ENCODE data around the gene LIMA1.

DNA sequence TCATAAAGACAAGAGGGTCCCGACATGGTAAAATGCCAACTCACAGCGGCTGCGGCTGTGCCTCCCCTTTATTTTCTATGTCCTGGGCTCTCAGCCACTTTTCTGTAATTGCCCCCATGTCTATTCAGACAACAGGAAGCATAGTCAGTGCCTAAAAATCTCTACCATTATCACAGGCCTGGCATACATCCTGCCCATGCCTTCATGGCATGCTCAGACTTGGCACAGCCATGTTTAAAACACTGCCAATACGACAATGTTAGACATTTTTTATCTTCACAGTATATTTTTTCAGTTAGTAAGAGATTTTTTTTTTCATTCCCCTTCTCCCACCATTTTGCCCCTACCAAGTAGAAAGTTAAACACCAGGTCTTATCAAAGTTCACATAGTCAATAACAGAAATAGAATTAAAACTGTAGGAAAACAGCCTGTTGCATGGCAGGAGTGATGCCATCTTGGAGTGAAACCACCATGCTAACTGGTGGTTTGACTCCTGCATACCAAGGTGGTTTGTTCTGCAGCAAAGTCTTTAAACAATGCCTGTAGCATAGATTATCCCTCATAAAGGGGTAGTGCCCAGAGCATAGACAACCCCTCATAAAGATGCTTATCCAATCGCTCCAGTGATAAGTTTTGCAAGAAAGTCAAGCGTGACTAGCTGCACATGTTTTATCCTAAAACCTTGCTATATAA is 97.2 kb downstream of the LIMA1 start:
- TF ChIP-seq, protein P1, sequence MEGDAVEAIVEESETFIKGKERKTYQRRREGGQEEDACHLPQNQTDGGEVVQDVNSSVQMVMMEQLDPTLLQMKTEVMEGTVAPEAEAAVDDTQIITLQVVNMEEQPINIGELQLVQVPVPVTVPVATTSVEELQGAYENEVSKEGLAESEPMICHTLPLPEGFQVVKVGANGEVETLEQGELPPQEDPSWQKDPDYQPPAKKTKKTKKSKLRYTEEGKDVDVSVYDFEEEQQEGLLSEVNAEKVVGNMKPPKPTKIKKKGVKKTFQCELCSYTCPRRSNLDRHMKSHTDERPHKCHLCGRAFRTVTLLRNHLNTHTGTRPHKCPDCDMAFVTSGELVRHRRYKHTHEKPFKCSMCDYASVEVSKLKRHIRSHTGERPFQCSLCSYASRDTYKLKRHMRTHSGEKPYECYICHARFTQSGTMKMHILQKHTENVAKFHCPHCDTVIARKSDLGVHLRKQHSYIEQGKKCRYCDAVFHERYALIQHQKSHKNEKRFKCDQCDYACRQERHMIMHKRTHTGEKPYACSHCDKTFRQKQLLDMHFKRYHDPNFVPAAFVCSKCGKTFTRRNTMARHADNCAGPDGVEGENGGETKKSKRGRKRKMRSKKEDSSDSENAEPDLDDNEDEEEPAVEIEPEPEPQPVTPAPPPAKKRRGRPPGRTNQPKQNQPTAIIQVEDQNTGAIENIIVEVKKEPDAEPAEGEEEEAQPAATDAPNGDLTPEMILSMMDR (IDR thresholded peaks at IDR 0.05) = no peak
- TF ChIP-seq POLR2AphosphoS5 (IDR thresholded peaks at IDR 0.05) (no peak), POLR2A (IDR thresholded peaks at IDR 0.05) (no peak)
